IMR-90 (cell line): ENCODE data around the gene TFB1M.

Experiments used
- CTCF ChIP-seq: conservative IDR thresholded peaks from 2 replicates; pipeline ENCODE4 v1.5.1; 2012; ENCODE audit warnings: mild to moderate bottlenecking, low read depth, low read length, improper control_type of control experiment
- FOS ChIP-seq: fragments of 150-350 bp; IDR thresholded peaks from 2 replicates; pipeline ENCODE4 v1.6.1; 2016; ENCODE audit warnings: low read depth, low read length
- MAFK ChIP-seq: IDR thresholded peaks from 2 replicates; pipeline ENCODE4 v1.6.1; 2012; ENCODE audit warnings: low read depth, low read length, improper control_type of control experiment
- MXI1 ChIP-seq: IDR thresholded peaks from 2 replicates; pipeline ENCODE4 v1.6.1; 2012; ENCODE audit warnings: low read depth, mild to moderate bottlenecking, low read length, moderate library complexity, borderline replicate concordance
- POLR2A ChIP-seq: IDR thresholded peaks from 2 replicates; pipeline ENCODE4 v1.6.1; 2012; ENCODE audit warnings: mild to moderate bottlenecking, low read depth, low read length
- RCOR1 ChIP-seq: IDR thresholded peaks from 2 replicates; pipeline ENCODE4 v1.6.1; 2012; ENCODE audit warnings: mild to moderate bottlenecking, low read length, improper control_type of control experiment; ENCODE audit not compliant: insufficient replicate concordance
- RFX5 ChIP-seq: IDR thresholded peaks from 2 replicates; pipeline ENCODE4 v1.8.0; 2012; ENCODE audit warnings: low read depth, mild to moderate bottlenecking, low read length, moderate library complexity
- USF2 ChIP-seq: fragments of 150-350 bp; IDR thresholded peaks from 2 replicates; pipeline ENCODE4 v1.6.1; 2017; ENCODE audit warnings: mild to moderate bottlenecking, antibody characterized with exemption, low read length, low read depth

GRCh38 chr6:155240905-155241600, 73.2 kb downstream of the TFB1M start:
- TF ChIP-seq RFX5 (no peak), CTCF (no peak), RCOR1 (no peak), FOS (no peak), USF2 (no peak), MXI1 (no peak), MAFK (no peak), POLR2A (no peak)
